ENCODE measurements around the gene DNMT3A. TPM values are rescaled to one million over a fixed set of nuclear protein-coding genes. Genes with fewer than 3 reads are reported as not detected.

DNMT3A gene
- total and polyA plus RNA-seq, 2 donors (not counting 3 experiments of a cell fraction or from before 2014, with no cell fraction given): 23.3 to 71.7 TPM

GRCh38 chr2:25292408-25292807, 49.3 kb downstream of the DNMT3A start:
- dilution Hi-C loops (cut with MboI; ENCODE audit: extremely low pct_ligation_motif_present, low sequenced_read_pairs): no loop called here
- peaks cover 38% of the 10 kb centered on the region for H3K4me1 ChIP-seq (ENCODE audit: control insufficient read depth, extremely low read depth, insufficient read depth, low read length)
- BruUV-seq (replicated peaks): no TSS peak

GRCh38 chr2:25290811-25291495, 50.8 kb downstream of the DNMT3A start:
- H3K4me1 ChIP-seq (ENCODE audit: control insufficient read depth, extremely low read depth, insufficient read depth, low read length): peaks cover 42% of the 10 kb centered on the region
- BruUV-seq (replicated peaks): no TSS peak
- no peaks in the 10 kb centered on the region for H3K36me3 ChIP-seq (ENCODE audit: control insufficient read depth in 2 of 2, extremely low read depth in 1 of 2, insufficient read depth in 2 of 2, low read length in 2 of 2)
- intact Hi-C loops (cut with micrococcal nuclease): no loop called here
- FAIRE-seq: peak; percentile 76
- peak overlapping the region; percentile 12 for H2AFZ ChIP-seq (ENCODE audit: low read depth, low read length)
- no peaks in the 10 kb centered on the region for H4K20me1 ChIP-seq (replicated peaks; ENCODE audit: control insufficient read depth, extremely low read depth, insufficient read depth, low read length)
- no peak overlapping the region for H3K4me3 ChIP-seq (replicated peaks in 1 of 3; ENCODE audit: insufficient read depth in 1 of 3, low read depth in 1 of 3, low read length in 3 of 3)
- H3K79me2 ChIP-seq (ENCODE audit: control insufficient read depth, insufficient read depth, low read length): no peaks in the 10 kb centered on the region
- peak overlapping the region; percentile 25 for H3K4me2 ChIP-seq (ENCODE audit: insufficient read depth, low read length)
- POLR2A ChIA-PET: no interaction called here
- peak; percentile 89 for DNase-seq (ENCODE audit: low read depth, low spot score)
- no peaks in the 10 kb centered on the region for H3K9me3 ChIP-seq (replicated peaks; ENCODE audit: control insufficient read depth, insufficient read depth, low read length)
- peak overlapping the region; percentile 57 for H3K27ac ChIP-seq (ENCODE audit: insufficient read depth, low read depth, low read length)
- dilution Hi-C loops (cut with MboI; ENCODE audit: extremely low pct_ligation_motif_present, low sequenced_read_pairs): no loop called here
- CTCF ChIA-PET: interaction anchor here (1.1 to 8.9 kb wide), 6 partner anchors 10 to 71 kb away, joined by 3 to 59 read pairs (median 4); no protein-coding TSS in a partner anchor
- no peaks in the 10 kb centered on the region for H3K27me3 ChIP-seq (ENCODE audit: control insufficient read depth in 2 of 2, insufficient read depth in 2 of 2, low read length in 2 of 2)
- peak; percentile 68 for TF ChIP-seq GATA2 (IDR thresholded peaks at IDR 0.05; ENCODE audit: insufficient read depth, insufficient read length, low read depth, low read length)
- TF ChIP-seq POLR2AphosphoS5 (IDR thresholded peaks at IDR 0.05; ENCODE audit: insufficient read depth, low read depth, low read length): peak; percentile 61
- TF ChIP-seq MAX (IDR thresholded peaks at IDR 0.05; ENCODE audit: insufficient read depth, insufficient read length): no peak
- no peaks in the 10 kb centered on the region for H3K9me1 ChIP-seq (replicated peaks; ENCODE audit: control insufficient read depth, extremely low read depth, insufficient read depth, low read length)
- no peak overlapping the region for H3K9ac ChIP-seq (replicated peaks; ENCODE audit: extremely low read depth, insufficient read depth, low read length)

More at GRCh38 chr2:25292408-25292807, 49.3 kb downstream of the DNMT3A start:
- Histone ChIP-seq H3K36me3 (ENCODE audit: control insufficient read depth in 2 of 2, extremely low read depth in 1 of 2, insufficient read depth in 2 of 2, low read length in 2 of 2) (no peaks in the 10 kb centered on the region), H3K4me3 (replicated peaks in 1 of 3; ENCODE audit: insufficient read depth in 1 of 3, low read depth in 1 of 3, low read length in 3 of 3) (no peak overlapping the region), H3K27ac (ENCODE audit: insufficient read depth, low read depth, low read length) (no peak overlapping the region), H3K4me2 (ENCODE audit: insufficient read depth, low read length) (no peak overlapping the region), H3K9me3 (replicated peaks; ENCODE audit: control insufficient read depth, insufficient read depth, low read length) (no peaks in the 10 kb centered on the region), H3K79me2 (ENCODE audit: control insufficient read depth, insufficient read depth, low read length) (no peaks in the 10 kb centered on the region), H3K9ac (replicated peaks; ENCODE audit: extremely low read depth, insufficient read depth, low read length) (peak overlapping the region; percentile 2), H4K20me1 (replicated peaks; ENCODE audit: control insufficient read depth, extremely low read depth, insufficient read depth, low read length) (no peaks in the 10 kb centered on the region), H3K9me1 (replicated peaks; ENCODE audit: control insufficient read depth, extremely low read depth, insufficient read depth, low read length) (no peaks in the 10 kb centered on the region), H3K27me3 (ENCODE audit: control insufficient read depth in 2 of 2, insufficient read depth in 2 of 2, low read length in 2 of 2) (no peaks in the 10 kb centered on the region), H2AFZ (ENCODE audit: low read depth, low read length) (no peak overlapping the region)
- POLR2A ChIA-PET: no interaction called here
- DNase-seq (ENCODE audit: low read depth, low spot score): peak; percentile 34
- TF ChIP-seq JUN (IDR thresholded peaks at IDR 0.05; ENCODE audit: borderline replicate concordance, insufficient read depth, insufficient read length, low read depth) (no peak), GATA2 (IDR thresholded peaks at IDR 0.05; ENCODE audit: insufficient read depth, insufficient read length, low read depth, low read length) (peak; percentile 46)
- FAIRE-seq: peak; percentile 63
- CTCF ChIA-PET: interaction anchor here (8.9 kb wide), 1 partner anchor 14 kb away, joined by 59 read pairs; no protein-coding TSS in a partner anchor
- intact Hi-C loops (cut with micrococcal nuclease): no loop called here
